8988T (cell line): ENCODE data around the gene SORL1.
"Not testable (repeated sequence)": the region's sequence is repeated elsewhere in the genome, so short reads cannot be mapped to it uniquely, and the experiment has no call there.

ENCODE experiments used
- DNase-seq: peaks from one replicate; pipeline ENCODE4 v3.0.0; 2011

SORL1 gene

DNA sequence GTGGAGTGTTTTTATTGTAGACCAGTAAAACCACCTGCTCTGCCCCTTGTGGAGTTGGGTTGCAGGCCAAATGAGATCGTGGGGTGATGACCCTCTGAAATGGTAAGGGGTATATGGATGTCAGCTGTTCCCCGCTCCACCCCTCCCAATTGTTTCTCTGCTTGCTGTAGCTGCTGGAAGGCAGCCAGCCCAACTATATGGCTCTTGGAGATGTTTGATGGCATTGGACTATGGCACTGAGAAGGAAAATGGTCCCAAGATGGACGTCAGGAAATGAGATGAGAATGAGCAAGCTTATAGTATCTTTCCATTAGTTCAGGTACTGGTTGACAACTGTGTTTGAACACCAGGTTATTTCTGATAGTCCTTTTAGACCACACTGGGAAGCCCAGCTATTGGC lies 95.5 kb downstream of the SORL1 start:
- no peak for DNase-seq

DNA sequence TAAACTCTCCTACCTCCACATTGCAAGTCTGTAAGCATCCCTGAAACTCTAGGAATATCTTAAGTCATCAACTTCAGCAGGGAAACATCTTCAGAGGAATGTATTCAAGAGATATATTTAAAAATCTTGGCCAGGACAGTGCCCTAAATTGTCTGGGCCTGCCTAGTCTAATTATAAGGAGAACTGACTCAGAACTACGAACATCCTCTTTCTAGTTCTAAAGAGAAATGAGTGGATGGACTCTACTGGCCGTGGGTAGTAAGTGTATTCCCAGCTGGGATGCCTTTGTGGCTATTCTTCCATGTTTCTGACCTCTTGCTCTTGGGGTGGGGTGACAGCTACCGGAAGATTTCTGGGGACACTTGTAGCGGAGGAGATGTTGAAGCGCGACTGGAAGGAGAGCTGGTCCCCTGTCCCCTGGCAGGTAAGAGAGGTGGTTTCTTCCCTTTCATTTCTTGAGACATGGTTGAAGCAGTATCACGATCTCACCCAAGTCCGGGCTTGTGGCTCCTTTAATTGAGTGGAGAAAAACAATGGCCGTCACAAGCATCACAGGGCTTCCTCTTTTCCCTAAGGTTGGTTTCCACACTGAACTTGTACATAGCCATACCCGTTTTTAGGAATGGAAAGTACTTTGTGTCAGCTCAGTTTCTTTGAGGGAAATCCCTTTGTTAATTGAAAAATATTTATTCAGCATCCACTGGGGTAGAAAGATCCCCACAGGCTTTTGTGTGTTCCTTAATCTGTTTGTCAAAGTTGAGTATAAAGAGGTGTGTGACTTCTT lies 98.3 kb downstream of the SORL1 start:
- no peak for DNase-seq

DNA sequence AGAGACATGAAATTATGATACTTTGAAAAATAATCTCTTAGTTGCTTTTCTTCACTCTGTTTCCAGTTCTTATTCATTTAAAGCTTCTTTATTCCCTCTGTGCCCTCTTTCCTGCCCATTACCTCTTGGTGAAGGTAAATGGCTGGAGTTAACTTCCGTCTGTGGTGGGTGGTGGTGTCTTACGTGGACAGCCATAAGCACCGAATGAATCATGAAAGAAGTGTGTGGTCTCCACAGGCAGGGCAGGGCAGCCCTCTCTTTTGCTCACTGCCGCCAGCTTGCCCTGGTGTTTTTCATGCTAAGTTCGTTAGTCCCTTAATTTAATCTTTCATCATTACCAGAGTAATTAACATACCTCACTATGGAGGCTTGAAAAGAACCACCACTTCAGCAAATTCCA lies 99.3 kb downstream of the SORL1 start:
- no peak for DNase-seq

DNA sequence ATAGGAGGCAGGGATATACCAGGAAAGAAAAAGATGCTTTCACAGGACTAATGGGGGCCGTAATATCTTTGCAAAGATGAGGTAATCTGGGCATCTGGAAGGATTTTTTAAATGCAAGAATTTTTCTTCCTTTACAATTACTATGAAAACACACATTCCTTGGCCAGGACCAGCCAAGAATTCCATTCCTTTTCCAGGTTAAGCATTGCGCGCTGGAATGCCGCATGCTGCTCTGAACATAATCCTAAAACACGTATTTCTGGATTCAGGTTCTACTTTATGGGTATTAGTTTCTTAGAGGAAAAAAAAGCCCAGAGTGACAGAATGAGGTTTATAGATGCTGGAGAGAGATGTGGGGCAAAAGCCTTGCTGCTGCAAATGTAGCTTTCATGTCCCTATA lies 100.0 kb downstream of the SORL1 start:
- no peak for DNase-seq

DNA sequence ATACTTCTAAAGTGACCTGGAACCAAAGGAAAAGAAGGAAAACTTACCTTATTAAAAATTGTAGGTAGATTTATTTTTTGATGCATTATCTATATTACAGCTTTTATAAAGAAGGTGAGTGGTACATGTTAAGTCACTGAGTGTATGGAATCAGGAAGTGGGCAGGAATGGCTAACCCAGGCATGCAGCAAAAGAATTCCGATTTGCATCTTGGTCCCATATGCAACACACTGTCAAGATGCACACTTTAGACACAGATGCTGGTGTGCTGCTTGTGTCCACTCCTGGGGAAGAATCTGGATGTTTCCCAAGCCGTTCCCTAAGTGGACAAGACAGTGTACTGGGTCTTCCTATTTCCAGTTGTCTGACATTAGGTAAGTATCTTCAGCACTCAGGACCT lies 100.5 kb downstream of the SORL1 start:
- no peak for DNase-seq

DNA sequence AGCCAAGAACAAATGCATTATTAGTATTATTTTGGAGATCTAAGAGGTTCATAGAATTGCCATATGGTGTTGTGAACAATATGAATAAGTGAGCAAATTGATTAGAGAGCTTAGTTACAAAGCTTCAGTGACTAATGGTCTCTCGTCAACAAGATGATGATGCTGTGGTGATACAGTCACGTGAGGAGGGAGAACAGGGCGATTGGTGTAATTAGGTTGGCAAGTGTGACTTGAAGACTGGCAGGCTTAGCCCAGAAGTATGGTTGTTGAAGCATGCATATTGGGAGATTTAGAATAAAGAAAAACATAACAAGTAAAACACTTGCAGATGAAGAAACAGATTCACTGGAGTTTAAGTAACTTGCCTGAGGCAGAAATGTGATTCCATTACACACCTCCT lies 101.3 kb downstream of the SORL1 start:
- DNase-seq = no peak

DNA sequence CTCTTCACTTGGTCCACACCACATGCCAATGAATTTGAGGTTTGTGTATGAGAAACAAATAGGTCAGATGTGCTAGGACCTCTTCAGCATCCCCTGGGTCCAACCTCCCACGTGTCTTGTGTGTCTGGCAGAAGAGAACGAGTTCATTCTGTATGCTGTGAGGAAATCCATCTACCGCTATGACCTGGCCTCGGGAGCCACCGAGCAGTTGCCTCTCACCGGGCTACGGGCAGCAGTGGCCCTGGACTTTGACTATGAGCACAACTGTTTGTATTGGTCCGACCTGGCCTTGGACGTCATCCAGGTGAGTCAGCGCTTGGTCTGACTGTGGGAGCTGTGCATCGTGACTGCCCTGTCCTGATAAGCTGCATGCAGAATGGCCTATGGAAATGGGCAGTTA lies 101.7 kb downstream of the SORL1 start:
- no peak for DNase-seq

DNA sequence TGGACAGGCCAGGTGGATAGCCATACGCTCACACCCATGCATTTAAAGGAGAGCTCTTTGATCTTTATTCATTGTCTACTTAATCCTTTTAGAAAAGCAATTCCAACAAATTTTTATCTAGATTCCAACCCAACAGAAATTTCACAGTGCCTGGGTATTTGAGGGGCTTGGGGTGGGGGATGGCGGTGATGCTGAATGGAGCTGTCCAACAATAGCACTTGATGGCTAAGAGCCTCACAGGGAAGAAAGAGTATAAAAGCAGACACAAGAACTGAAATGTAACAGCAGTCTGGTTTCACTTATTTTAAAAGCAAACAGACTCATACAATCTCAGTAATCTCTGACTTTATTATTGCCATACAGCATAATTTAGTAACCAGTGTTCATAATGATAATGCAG lies 102.4 kb downstream of the SORL1 start:
- DNase-seq = no peak

DNA sequence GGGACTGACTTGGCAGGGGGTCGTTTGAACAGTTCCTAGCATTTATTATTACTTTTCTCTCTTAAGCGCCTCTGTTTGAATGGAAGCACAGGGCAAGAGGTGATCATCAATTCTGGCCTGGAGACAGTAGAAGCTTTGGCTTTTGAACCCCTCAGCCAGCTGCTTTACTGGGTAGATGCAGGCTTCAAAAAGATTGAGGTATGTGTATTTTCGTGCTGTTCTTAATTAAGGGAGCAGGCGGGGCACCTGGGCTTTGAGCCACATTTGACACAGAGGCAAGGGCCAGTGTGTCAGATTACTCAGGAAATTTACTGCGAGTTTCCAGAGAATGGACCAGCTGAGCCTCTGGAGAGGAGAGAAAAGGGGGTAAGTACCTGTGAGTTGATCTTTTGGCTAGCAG lies 103.0 kb downstream of the SORL1 start:
- DNase-seq = no peak

DNA sequence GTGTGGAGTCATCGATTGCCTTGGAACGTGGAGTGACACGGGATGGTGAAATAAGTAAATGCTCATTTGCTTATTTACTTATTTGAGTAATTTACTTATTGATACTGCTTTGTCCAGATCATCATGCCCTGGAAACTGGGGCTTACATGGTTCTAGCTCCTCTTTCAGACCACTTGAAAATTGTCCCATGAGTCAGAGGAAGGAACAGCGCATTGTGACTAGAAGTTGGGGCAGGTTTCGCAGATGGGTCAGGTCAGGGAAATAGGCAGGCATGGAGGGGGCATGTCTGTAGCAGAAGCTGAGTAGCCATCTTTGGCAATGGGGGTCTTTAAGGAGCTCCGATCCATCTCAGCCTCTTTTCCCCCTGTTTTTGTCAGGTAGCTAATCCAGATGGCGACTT lies 104.8 kb downstream of the SORL1 start:
- no peak for DNase-seq

DNA sequence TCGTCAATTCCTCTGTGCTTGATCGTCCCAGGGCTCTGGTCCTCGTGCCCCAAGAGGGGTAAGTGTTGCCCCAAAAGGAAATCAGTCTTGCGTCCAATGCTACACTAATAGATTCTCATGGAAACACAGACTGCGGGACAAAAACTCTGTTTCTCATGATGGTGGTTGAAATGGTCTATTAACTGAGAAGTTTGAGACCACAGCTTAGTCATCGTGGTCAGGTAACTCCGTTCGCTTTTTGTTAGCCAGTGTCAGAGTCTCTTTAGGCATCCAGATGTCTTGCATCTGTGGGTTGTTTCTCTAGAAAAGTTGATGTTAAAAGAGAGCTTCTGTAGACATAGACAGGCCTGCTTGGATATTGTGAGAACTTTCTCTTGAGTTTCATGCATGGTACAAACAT lies 105.2 kb downstream of the SORL1 start:
- no peak for DNase-seq

DNA sequence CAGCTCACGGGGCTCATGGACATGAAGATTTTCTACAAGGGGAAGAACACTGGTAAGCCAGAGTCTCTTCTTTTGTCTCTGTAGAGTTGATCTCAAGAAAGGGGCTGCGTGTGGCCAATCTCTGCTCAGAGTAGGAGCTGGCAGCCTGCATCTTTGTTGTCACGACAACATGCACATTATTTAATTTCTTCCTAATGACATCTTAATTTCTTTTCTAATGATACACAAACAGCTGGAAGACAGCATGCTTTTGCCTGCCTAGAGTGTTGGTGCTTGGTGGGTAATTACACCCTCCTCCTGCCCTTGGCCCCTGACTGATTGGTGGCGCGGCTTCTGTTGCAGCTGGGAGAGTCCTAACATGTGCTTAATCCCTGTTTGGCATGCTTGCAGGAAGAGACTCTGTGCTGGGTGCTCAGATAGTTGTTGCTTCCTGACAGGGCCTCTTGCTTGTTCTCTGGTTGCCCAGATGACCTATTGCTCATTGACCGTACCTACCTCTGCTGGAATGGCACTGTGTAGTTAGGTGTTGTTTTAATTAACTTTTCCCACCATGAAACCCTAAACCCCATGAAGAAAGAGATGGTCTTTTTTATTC lies 107.6 kb downstream of the SORL1 start:
- DNase-seq = no peak

DNA sequence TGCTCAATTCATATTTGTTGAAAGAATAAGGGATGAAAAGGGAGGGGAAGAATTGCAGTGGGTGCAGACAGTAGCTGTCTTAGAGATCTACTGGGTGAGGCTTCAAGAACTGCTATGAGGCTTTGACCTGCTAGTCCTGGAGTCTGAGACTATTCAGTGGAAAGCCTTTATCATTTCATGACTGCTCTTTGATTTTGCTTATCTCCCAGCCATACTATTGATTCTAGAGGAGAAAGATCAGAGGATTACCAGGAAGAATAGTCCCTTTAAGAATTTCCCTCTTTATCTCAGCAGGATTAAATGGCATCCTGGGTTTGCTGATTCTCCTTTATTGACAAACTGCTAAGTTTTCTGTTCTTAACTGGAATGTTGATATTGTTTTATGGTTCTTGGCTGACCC lies 108.1 kb downstream of the SORL1 start:
- no peak for DNase-seq

DNA sequence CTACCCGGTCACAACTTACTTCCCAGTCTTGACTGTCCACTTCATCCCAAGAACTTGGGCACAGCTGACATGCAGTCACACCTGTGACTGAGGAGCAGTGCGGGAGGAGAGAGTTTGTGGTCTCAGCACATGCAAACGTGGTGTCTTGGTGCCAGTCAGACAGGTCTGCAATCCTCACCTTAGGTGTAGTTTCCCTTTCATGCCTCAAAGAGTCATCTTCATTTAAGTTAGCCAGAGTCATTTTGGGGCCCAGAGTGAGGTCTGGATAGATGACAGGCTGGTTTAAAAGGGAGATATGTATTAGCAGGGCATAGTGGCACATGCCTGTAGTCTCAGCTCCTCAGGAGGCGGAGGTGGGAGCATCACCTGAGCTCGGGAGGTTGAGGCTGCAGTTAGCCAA lies 109.1 kb downstream of the SORL1 start:
- DNase-seq = no peak

DNA sequence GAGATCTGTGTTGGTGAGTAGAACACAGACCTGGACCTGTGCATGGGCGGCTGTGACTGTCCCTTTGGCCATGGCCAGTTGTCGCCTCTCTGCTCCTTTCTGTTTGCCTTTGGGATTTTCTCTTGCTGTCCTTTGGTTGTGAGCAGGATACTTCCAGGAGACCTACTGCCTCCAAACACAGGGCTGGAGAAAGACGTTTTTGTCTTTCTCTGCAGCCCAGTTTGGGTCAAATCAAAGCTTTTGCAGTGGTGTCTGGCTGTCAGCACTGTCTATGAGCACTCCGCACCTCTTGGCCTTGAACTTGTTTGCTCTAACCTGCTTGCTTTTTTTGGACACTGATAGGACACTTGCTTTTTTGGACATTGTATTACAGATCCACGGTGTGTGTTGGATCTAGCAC lies 109.6 kb downstream of the SORL1 start:
- no peak for DNase-seq

DNA sequence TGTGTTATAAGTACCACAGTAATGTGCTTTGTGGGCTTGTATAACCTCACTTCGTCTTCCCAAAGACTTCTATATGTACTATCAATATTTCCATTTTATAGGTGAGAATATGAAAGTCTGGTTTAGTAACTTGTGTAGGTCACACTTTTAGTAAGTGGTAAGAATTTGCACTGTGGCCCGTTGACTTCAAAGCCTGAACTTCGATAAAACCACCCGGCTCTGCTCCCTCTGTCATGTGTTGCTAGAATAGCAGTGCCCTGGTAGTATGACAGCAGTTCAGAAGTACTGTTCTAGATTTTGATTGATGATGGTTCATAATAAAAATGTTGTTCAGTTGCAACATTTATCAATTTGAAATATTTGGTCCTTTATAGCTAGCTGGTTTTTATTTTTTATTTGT lies 110.9 kb downstream of the SORL1 start:
- DNase-seq = no peak

DNA sequence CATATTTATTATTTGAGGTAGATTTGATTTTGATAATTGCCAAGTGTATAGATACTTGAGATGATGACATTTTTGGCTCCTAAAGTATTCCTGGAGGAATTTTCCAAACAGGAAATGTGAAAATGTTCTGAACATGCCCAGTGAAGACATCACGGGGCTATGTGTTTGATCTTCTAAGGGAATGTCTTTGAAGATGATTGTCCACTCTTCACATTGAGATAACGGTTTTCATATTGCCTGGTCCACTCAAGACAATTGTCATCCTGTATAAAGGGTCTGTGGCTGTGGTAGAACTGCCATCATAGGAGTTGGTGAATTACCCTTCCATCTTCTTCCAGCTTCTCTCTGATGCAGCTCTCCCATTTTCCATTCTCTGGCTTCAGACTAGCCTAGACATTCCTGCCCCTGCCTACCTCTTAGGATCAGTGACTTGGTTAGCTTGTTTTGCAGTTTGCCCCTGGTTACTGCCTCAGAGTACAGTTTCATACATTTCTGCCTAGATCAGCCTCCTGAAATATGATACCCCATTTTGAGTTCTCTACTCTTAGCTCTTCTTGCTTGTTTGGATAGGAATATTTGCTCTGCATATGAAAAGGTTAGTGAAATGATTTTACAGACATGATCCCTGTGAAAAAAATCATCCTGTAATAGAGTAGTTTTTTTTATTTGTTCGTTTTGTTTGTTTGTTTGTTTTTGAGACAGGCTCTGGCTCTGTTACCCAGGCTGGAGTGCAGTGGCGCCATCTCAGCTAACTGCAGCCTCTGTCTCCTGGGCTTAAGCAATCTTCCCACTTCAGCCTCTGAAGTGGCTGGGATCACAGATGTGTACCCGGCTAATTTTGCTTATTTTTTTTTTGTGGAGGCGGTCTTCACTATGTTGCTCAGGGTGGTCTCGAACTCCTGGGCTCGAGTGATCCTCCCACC lies 112.0 kb downstream of the SORL1 start:
- DNase-seq = no peak

DNA sequence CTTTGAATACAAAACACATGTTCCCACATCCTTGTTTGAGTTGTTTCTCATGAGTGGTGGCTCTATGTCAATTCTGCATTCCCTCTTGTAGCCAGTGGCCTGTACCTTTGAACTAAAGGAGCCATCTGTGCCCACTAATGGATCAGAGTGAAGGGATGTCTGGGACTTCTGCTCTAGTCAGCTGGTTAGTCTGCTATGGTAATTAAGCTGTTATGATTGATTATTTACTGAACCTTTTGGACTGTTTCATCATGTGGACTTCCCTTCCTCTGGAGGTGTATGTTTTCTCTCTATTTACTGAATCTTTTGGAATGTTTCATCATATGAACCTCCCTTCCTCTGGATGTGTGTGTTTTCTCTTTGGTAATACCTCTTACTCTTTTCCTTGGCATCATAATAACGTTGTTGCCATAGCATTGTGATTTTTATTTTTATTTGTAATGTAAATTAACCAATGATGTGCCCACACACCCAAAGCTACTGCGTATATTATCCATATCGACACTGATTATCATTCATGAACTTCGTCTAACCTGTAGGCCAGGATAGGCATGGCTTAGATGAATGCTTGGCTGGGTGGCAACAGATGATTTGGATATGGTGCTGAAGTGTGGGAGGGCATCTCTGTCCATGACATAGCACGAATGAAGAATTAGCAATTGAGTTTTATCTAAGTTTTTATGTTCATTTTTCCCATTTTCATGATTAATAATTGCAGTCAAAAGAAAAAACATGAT lies 113.0 kb downstream of the SORL1 start:
- DNase-seq = no peak

DNA sequence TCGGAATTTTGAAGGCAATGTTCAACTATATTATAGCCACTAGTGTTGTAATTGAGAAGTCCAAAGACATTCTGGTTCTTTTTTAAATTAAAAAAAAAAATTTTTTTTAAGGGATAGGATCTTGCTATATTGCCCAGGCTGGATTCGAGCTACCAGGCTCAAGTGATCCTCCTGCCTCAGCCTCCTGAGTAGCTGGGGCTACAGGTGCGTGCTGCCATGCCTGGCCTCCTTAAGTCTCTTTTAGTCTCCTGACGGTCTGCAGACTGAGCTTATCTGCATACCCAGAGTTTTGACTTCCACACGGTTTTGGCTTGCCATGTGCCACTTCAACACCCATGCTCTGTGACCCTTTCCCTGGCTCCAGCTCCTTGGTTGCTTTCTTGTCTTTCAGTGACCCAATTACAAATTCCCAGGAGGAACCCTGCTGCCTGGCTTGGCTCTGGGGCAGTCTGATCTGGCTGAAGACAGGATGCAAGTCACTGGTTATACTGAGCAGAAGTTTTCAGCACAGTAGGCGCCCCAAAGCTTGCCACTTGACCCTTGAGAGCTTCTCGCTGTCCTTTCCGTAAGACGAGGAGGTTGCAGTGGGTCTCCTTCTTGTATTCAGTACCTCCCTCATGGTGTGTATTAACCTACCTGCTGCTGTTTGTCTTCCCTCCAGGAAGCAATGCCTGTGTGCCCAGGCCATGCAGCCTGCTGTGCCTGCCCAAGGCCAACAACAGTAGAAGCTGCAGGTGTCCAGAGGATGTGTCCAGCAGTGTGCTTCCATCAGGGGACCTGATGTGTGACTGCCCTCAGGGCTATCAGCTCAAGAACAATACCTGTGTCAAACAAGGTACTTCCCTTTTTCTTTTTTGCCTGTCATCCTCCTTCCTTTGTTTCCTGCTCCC lies 114.4 kb downstream of the SORL1 start:
- DNase-seq = no peak

DNA sequence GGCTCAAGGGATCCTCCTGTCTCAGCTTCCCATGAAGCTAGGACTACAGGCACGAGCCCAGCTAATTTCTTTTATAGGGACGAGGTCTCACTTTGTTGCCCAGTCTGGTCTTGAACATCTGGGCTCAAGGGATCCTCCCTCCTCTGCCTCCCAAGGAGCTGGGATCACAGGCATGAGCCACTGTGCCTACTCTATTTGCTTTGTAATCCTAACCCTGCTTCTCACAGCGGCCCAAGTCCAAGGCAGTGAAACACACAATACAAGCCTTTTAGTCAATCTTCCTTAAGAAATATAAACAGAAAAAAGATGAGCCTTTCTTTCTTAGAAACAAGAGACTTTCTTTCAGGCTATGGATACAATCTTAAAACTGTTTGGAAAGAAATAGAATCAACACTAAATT lies 115.9 kb downstream of the SORL1 start:
- no peak for DNase-seq

DNA sequence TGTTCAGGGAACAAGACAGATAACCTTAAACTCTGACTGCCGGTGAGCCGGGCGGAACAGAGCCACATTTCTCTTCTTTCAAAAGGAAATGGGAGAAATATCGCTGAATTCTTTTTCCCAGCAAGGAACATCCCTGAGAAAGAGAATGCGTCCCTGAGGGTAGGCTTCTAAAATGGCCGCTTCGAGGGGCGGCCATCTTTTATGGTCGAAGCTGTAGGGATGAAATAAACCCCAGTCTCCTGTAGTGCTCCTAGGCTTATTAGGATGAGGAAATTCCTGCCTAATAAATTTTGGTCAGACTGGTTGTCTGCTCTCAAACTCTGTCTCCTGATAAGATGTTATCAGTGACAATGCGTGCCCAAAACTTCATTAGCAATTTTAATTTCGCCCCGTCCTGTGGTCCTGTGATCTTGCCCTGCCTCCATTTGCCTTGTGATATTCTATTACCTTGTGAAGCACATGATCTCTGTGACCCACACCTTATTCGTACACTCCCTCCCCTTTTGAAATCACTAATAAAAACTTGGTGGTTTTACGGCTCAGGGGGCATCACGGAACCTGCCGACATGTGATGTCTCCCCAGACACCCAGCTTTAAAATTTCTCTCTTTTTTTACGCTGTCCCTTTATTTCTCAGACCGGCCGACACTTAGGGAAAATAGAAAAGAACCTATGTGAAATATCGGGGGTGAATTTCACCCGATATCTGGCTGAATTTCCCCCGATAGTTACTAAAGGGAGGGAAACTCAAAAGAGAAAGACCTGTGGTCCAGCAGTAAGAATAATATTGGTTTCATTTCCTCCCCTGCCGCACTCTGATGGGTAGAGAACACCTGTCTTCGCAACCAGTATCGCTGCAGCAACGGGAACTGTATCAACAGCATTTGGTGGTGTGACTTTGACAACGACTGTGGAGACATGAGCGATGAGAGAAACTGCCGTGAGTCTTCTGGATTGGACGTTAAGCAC lies 117.5 kb downstream of the SORL1 start:
- not testable (repeated sequence) for DNase-seq
